GM23338 (cell line): ENCODE results near the gene ROBO1. TPM values are rescaled to one million over a fixed set of nuclear protein-coding genes. Genes with fewer than 3 reads are reported as not detected.

Experiments used
- ATAC-seq: fragments of 200-7000 bp; cut with Tn5 transposase; 3 replicates; pipeline ENCODE4 v1.9.1; 2020
- DNase-seq: peaks from one replicate; pipeline ENCODE4 v3.0.0-alpha.2; 2015; ENCODE audit warnings: low spot score
- H2AFZ ChIP-seq: fragments of 200-600 bp; sonication (generic); 2 replicates; pipeline ENCODE4 v1.8.0; 2016; ENCODE audit warnings: antibody characterized with exemption, mild to moderate bottlenecking, moderate library complexity
- H3F3A ChIP-seq: fragments of 200-600 bp; sonication (generic); replicated peaks from 2 replicates; pipeline ENCODE4 v1.8.0; 2017; ENCODE audit warnings: antibody characterized with exemption, mixed run types, low read depth
- H3K27ac ChIP-seq: fragments of 200-600 bp; sonication (generic); 2 replicates; pipeline ENCODE4 v1.6.1; 2016; ENCODE audit warnings: low read depth
- H3K27me3 ChIP-seq: fragments of 200-600 bp; sonication (generic); 2 replicates; pipeline ENCODE4 v1.8.0; 2016; ENCODE audit warnings: mild to moderate bottlenecking, mixed run types, moderate library complexity; ENCODE audit not compliant: insufficient read depth
- H3K36me3 ChIP-seq: fragments of 200-600 bp; sonication (generic); 2 replicates; pipeline ENCODE4 v1.8.0; 2016; ENCODE audit warnings: mild to moderate bottlenecking; ENCODE audit not compliant: insufficient read depth
- H3K4me1 ChIP-seq: fragments of 200-600 bp; sonication (generic); 2 replicates; pipeline ENCODE4 v1.8.0; 2016; ENCODE audit warnings: mild to moderate bottlenecking, moderate library complexity; ENCODE audit not compliant: insufficient read depth
- H3K4me2 ChIP-seq: fragments of 200-600 bp; sonication (generic); 2 replicates; pipeline ENCODE4 v1.7.1; 2017; ENCODE audit warnings: mixed run types
- H3K4me3 ChIP-seq: fragments of 200-600 bp; sonication (generic); 2 replicates; pipeline ENCODE4 v1.6.1; 2016; ENCODE audit warnings: mixed run types
- H3K79me2 ChIP-seq: fragments of 200-600 bp; sonication (generic); replicated peaks from 2 replicates; pipeline ENCODE4 v1.8.0; 2017; ENCODE audit warnings: mild to moderate bottlenecking; ENCODE audit not compliant: insufficient read depth
- H3K9me2 ChIP-seq: fragments of 200-600 bp; sonication (generic); 2 replicates; pipeline ENCODE4 v1.8.0; 2017; ENCODE audit not compliant: insufficient read depth
- H4K20me1 ChIP-seq: fragments of 200-600 bp; sonication (generic); replicated peaks from 2 replicates; pipeline ENCODE4 v1.8.0; 2017; ENCODE audit warnings: mild to moderate bottlenecking; ENCODE audit not compliant: insufficient read depth
- H3K27ac Mint-ChIP-seq: 2 replicates; pipeline ENCODE4 v1.8.0; 2020; ENCODE audit warnings: inconsistent platforms, mild to moderate bottlenecking, moderate library complexity, mixed read lengths
- H3K27me3 Mint-ChIP-seq: 3 replicates; pipeline ENCODE4 v1.8.0; 2022; ENCODE audit warnings: low read depth, mild to moderate bottlenecking, moderate library complexity, mixed read lengths, inconsistent platforms; ENCODE audit not compliant: insufficient read depth, poor library complexity
- H3K36me3 Mint-ChIP-seq: 3 replicates; pipeline ENCODE4 v1.8.0; 2021; ENCODE audit warnings: low read depth, mild to moderate bottlenecking, inconsistent platforms, moderate library complexity, mixed read lengths
- H3K4me1 Mint-ChIP-seq: 3 replicates; pipeline ENCODE4 v1.8.0; 2020; ENCODE audit warnings: mild to moderate bottlenecking, inconsistent platforms, mixed read lengths
- H3K4me3 Mint-ChIP-seq: 3 replicates; pipeline ENCODE4 v1.8.0; 2021; ENCODE audit warnings: moderate library complexity, mild to moderate bottlenecking, inconsistent platforms, mixed read lengths
- H3K9me3 Mint-ChIP-seq: 3 replicates; pipeline ENCODE4 v1.8.0; 2020; ENCODE audit warnings: moderate library complexity, mild to moderate bottlenecking, inconsistent platforms, mixed read lengths
- CTCF ChIP-seq, 2 experiments: fragments of 200-600 bp in 1 of 2; sonication (generic) in 1 of 2; conservative IDR thresholded peaks; 2 replicates each; pipeline versions ENCODE4 v1.5.1 to v1.6.1; 2016 to 2017; ENCODE audit warnings: antibody characterized with exemption in 2 of 2, low read depth in 2 of 2, mild to moderate bottlenecking in 2 of 2, moderate library complexity in 1 of 2
- EZH2 ChIP-seq: fragments of 200-600 bp; sonication (generic); IDR thresholded peaks from one replicate; pipeline ENCODE4 v1.8.0; 2017; ENCODE audit warnings: antibody characterized with exemption, mild to moderate bottlenecking, low read depth; ENCODE audit not compliant: unreplicated experiment
- NANOG ChIP-seq: IDR thresholded peaks from 2 replicates; pipeline ENCODE4 v1.6.1; 2016; ENCODE audit warnings: antibody characterized with exemption, borderline replicate concordance
- STAT1 ChIP-seq: IDR thresholded peaks from one replicate; pipeline ENCODE4 v1.6.1; 2016; ENCODE audit warnings: antibody characterized with exemption; ENCODE audit not compliant: unreplicated experiment
- ZNF114 ChIP-seq: fragments of 250-450 bp; sonication (Bioruptor Pico); IDR thresholded peaks from 2 replicates; pipeline ENCODE4 v1.5.0; 2020; ENCODE audit warnings: mild to moderate bottlenecking, moderate library complexity
- ZNF462 ChIP-seq: fragments of 250-450 bp; sonication (Bioruptor Pico); IDR thresholded peaks from 2 replicates; pipeline ENCODE4 v1.5.0; 2020; ENCODE audit warnings: mild to moderate bottlenecking, moderate library complexity
- polyA plus RNA-seq: library from polyadenylated mRNA; unstranded; fragments of >200 nt; fragmentation: Nextera tagmentation; extraction: Ambion mirVana; gene quantifications from 2 replicates; pipeline ENCODE4 v1.2.1, GENCODE V29; 2016
- total RNA-seq: library from RNA; depleted of rRNA; stranded (reverse); fragments of >200 nt; shearing (Covaris generic); gene quantifications from 2 replicates; pipeline ENCODE4 v1.2.3, GENCODE V29; 2014

The ROBO1 gene
- total and polyA plus RNA-seq, 2 experiments from 2014 or later: 19.2 to 78.3 TPM

- TF ChIP-seq CTCF (conservative IDR thresholded peaks at IDR 0.05; ENCODE audit: low read depth in 2 of 2) (no peak), ZNF462 (CRISPR knock-in tag) (no peak), EZH2 (no peak), NANOG (no peak)
These were observed 1054.9 kb downstream of the ROBO1 start (continued) for GRCh38 chr3:78712941-78713340.

GRCh38 chr3:78712270-78712669 lies 1055.5 kb downstream of the ROBO1 start:
- Histone ChIP-seq H2AFZ (no peak overlapping the region), H3K9me2 (no peaks in the 10 kb centered on the region), H3K27ac (no peak overlapping the region), H3K4me1 (no peaks in the 10 kb centered on the region), H4K20me1 (no peaks in the 10 kb centered on the region), H3K4me2 (no peak overlapping the region), H3K4me3 (no peak overlapping the region), H3K27me3 (no peaks in the 10 kb centered on the region), H3K36me3 (no peaks in the 10 kb centered on the region; the same call in 1 of the 2 replicates), H3K79me2 (no peaks in the 10 kb centered on the region), H3F3A (no peaks in the 10 kb centered on the region)
- DNase-seq (no peak), ATAC-seq (no peak)
- H3K4me1 Mint-ChIP-seq: no peaks in the 10 kb centered on the region
- peaks cover 2% of the 10 kb centered on the region for H3K27me3 Mint-ChIP-seq
- H3K9me3 Mint-ChIP-seq: no peaks in the 10 kb centered on the region
- H3K27ac Mint-ChIP-seq: no peak overlapping the region
- H3K4me3 Mint-ChIP-seq: no peak overlapping the region
- peaks cover 12% of the 10 kb centered on the region for H3K36me3 Mint-ChIP-seq
- TF ChIP-seq CTCF (conservative IDR thresholded peaks at IDR 0.05; ENCODE audit: low read depth in 2 of 2): no peak
- no peak for TF ChIP-seq STAT1
- no peak for TF ChIP-seq ZNF114 (CRISPR knock-in tag)
